VCaP (cell line): ENCODE results near the gene STXBP4.

Experiments
- H3K27ac ChIP-seq: fragments of 450-650 bp; 2 replicates; pipeline ENCODE4 v1.5.1; 2017
- CTCF ChIP-seq: fragments of 450-650 bp; conservative IDR thresholded peaks from 2 replicates; pipeline ENCODE4 v1.5.1; 2017; ENCODE audit warnings: mild to moderate bottlenecking, moderate library complexity

STXBP4 gene

GRCh38 chr17:55202896-55203295 lies 234.3 kb downstream of the STXBP4 start:
- no peak overlapping the region for H3K27ac ChIP-seq
- TF ChIP-seq CTCF = no peak

- H3K27ac ChIP-seq = no peak overlapping the region
- no peak for TF ChIP-seq CTCF
These were observed 239.7 kb downstream of the STXBP4 start for GRCh38 chr17:55208078-55208812.

DNA sequence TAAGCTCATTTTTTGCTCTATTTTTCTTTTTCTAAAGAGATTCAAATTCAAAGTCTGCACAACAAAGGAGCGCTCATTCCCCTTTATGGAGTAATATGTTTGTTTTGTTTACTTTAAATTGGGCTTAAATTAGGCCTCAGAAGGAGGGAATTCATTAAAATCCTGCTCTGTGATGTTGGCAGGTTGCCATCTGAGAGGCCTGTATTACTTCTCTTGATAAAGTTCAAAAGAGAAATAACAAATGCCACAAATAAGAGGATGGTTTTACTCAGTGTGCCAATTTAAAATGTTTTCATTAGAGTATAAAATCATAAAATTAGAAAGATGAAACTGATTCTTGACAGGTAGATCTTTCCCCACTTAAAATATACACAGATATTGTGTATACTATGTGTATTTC lies 241.7 kb downstream of the STXBP4 start:
- no peak overlapping the region for H3K27ac ChIP-seq
- no peak for TF ChIP-seq CTCF

DNA sequence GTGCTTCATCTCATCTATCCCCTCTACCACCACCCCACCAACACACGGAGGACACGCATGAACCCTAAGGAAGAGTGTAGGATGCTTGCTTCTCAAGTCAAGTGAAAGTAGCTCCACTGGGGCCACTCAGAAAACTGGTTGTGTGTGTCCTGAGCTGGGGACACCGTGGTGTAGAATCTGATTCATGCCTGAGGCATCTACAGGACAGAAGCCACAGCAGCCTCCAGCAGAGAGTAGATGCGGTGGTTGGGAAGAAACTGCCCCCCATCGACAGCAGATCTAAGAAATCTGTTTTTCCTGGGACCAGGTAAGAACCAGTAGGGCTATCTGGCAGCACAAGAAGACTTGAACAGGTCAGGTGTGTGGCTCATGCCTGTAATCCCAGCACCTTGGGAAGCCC lies 244.3 kb downstream of the STXBP4 start:
- no peak for TF ChIP-seq CTCF
- H3K27ac ChIP-seq = no peak overlapping the region

DNA sequence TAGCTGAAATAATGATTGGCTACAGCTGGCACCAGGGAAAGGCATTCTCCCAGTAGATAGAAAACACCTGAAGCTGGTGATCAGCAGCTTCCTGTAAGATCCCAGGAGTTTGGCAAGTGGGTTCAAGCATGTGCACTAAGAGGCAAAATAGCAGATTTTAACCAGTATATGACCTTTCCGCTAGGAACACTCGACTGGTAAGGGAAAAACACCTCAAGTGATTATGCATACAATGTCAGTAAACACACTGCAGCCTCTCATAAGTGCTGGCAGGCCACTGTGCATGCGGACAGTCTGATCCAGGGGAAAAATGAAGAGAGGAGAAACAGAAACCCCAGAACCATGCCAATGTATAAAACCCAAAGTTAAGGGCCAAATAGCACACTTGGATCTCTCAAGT lies 247.1 kb downstream of the STXBP4 start:
- TF ChIP-seq CTCF = no peak
- no peak overlapping the region for H3K27ac ChIP-seq

DNA sequence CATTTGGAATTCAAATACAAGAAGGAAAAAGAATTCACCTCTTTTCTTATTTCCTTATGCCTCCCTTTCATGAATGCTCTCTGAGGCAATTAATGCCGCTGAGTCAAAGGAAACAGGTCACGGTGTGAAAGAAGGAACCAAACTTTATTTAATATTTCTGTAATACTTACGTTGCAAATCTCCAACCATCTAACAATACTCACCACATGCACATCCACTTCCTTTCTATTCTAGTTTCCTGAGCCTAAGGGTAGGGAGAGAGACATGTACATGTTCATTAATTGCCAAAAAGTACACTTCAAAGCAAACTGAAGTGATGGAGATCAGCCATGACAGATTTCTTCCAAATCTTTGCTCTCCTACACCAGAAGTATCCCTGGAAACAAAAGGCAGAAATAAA lies 248.3 kb downstream of the STXBP4 start:
- no peak overlapping the region for H3K27ac ChIP-seq
- TF ChIP-seq CTCF = no peak

DNA sequence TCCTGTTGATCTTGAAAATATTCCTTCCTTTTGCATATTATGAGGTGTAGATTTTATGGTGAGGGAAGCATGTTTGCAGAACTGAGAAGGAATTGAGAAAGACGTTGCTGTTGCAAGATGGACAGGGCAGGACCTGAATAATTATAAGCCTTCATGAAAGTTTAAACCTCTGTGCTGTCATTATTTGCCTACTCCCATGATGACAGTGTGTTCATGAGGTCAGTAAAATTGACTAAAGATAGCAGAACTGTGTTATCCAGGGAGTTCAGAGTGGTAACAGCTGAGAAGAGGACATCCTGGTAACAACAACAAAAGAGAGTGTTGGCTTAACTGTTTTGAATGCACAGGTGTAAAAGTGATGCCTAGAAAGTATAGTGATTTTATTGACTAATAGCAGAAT lies 250.9 kb downstream of the STXBP4 start:
- TF ChIP-seq CTCF = no peak
- no peak overlapping the region for H3K27ac ChIP-seq
